Ovary (tissue), 3 donors: ENCODE measurements around the gene GSTT2.

Experiments
- EP300 ChIP-seq: sonication (generic); formaldehyde crosslinking; IDR thresholded peaks from one replicate; pipeline ENCODE4 v1.6.1; 2017; ENCODE audit warnings: antibody characterized with exemption
- POLR2A ChIP-seq: fragments of 450-650 bp; IDR thresholded peaks from one replicate; pipeline ENCODE4 v1.6.1; 2017; ENCODE audit warnings: antibody characterized with exemption, mild to moderate bottlenecking, moderate library complexity
- TF ChIP-seq, protein P1 (sequence below), 3 donors: fragments of 450-650 bp in 2 of 3; fragments of 200-600 bp in 1 of 3; IDR thresholded peaks; one replicate each; pipeline versions ENCODE4 v1.5.1 to v1.8.0; 2016 to 2022; ENCODE audit warnings: antibody characterized with exemption in 3 of 3, mild to moderate bottlenecking in 1 of 3
- donor health status: DM: no; HTN: no; CAD: no.

DNA sequence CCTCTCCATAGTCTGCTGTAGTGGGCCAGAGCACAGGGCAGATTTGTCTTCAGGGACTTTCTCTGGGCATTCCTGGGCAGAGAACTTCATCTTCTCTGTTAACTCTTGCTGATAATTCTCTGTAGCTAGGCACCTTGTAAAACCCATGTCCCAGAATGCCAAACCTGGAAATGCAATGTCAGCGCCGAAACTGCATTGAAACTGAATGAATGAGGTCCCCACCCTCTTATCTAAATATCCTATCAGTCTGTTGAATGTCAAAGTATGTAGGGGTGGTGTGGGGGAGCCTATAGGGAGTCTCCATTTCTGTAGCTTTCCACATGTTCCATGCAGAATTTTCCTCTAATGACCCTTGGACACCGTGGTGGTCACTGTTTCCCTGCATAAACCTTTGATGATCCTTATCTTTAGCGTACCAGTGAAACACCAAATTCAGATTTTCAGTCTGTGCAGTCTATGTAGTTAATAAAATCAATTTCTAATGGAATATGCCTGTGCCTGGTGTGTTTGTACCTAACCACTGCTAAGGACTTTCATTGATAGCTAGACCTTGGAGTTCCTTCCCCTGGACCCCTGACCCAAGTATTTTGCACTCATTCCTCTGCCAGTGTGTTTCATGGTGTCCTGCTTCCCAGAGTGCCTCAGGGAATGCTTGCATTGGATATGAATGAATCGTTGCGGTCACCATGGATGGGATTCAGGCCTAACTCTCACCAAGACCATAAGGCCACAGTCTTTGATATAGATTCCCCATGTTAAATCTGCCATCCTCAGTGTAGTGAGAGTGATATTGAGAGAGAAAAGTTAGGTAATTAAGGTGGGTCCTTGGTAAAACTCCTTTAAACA is 28.7 kb downstream of the GSTT2 start:
- no peak for TF ChIP-seq POLR2A
- TF ChIP-seq, protein P1, sequence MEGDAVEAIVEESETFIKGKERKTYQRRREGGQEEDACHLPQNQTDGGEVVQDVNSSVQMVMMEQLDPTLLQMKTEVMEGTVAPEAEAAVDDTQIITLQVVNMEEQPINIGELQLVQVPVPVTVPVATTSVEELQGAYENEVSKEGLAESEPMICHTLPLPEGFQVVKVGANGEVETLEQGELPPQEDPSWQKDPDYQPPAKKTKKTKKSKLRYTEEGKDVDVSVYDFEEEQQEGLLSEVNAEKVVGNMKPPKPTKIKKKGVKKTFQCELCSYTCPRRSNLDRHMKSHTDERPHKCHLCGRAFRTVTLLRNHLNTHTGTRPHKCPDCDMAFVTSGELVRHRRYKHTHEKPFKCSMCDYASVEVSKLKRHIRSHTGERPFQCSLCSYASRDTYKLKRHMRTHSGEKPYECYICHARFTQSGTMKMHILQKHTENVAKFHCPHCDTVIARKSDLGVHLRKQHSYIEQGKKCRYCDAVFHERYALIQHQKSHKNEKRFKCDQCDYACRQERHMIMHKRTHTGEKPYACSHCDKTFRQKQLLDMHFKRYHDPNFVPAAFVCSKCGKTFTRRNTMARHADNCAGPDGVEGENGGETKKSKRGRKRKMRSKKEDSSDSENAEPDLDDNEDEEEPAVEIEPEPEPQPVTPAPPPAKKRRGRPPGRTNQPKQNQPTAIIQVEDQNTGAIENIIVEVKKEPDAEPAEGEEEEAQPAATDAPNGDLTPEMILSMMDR (IDR thresholded peaks at IDR 0.05) = no peak
- TF ChIP-seq EP300 = no peak
